Prostate gland (tissue), 2 donors: Measurements from ENCODE around the gene BABAM2. TPM values are rescaled to one million over a fixed set of nuclear protein-coding genes. Genes with fewer than 3 reads are reported as not detected.

Experiments
- DNase-seq: peaks from one replicate; pipeline ENCODE4 v3.0.0-alpha.2; 2019; ENCODE audit warnings: low spot score
- H3K27ac ChIP-seq, 2 donors: fragments of 200-600 bp; sonication (generic); 2 replicates each; pipeline ENCODE4 v1.5.1; 2017 to 2019
- H3K27me3 ChIP-seq: fragments of 200-600 bp; sonication (generic); replicated peaks from 2 replicates; pipeline ENCODE4 v1.5.1; 2019; ENCODE audit not compliant: insufficient read depth
- H3K36me3 ChIP-seq, 2 donors: fragments of 200-600 bp; sonication (generic); 1 replicate in 1 of 2; 2 replicates in 1 of 2; pipeline versions ENCODE4 v1.5.1 to v1.8.1; 2017 to 2019
- H3K4me1 ChIP-seq: fragments of 200-600 bp; sonication (generic); replicated peaks from 2 replicates; pipeline ENCODE4 v1.5.1; 2019
- H3K4me3 ChIP-seq, 2 donors: fragments of 200-600 bp; sonication (generic); 2 replicates each; pipeline ENCODE4 v1.5.1; 2017 to 2019
- H3K9me3 ChIP-seq: fragments of 200-600 bp; sonication (generic); 2 replicates; pipeline ENCODE4 v1.5.1; 2017
- POLR2A ChIP-seq: fragments of 450-650 bp; IDR thresholded peaks from one replicate; pipeline ENCODE4 v1.6.1; 2016; ENCODE audit warnings: antibody characterized with exemption, mild to moderate bottlenecking
- POLR2AphosphoS5 ChIP-seq: sonication (generic); formaldehyde crosslinking; IDR thresholded peaks from one replicate; pipeline ENCODE4 v1.6.1; 2017; ENCODE audit warnings: antibody characterized with exemption
- WGBS: methylation state at CpG from one replicate; pipeline ENCODE4 v1.1.5; 2018; 5-methylcytosine and 5-hydroxymethylcytosine counted together
- intact Hi-C: fragments of 100-400 bp; cut with DNase I; formaldehyde crosslinking; loops from one replicate; pipeline ENCODE4 v1.14.2; 2022
- total RNA-seq, 2 donors: library from RNA; depleted of rRNA; stranded (reverse); fragments of >200 nt; gene quantifications; one replicate each; pipeline ENCODE4 v1.1.0, GENCODE V29; 2016
- TF ChIP-seq, protein P1 (sequence below), 4 experiments: fragments of 200-600 bp in 2 of 4; fragments of 450-650 bp in 2 of 4; sonication (generic) in 2 of 4; IDR thresholded peaks; 1 replicate in 3 of 4; 2 replicates in 1 of 4; pipeline ENCODE4 v1.5.1; 2016 to 2019; ENCODE audit warnings: antibody characterized with exemption in 4 of 4, mild to moderate bottlenecking in 2 of 4, moderate library complexity in 2 of 4

BABAM2 gene
- total RNA-seq, 2 donors from 2014 or later = 35.8 to 37.3 TPM

DNA sequence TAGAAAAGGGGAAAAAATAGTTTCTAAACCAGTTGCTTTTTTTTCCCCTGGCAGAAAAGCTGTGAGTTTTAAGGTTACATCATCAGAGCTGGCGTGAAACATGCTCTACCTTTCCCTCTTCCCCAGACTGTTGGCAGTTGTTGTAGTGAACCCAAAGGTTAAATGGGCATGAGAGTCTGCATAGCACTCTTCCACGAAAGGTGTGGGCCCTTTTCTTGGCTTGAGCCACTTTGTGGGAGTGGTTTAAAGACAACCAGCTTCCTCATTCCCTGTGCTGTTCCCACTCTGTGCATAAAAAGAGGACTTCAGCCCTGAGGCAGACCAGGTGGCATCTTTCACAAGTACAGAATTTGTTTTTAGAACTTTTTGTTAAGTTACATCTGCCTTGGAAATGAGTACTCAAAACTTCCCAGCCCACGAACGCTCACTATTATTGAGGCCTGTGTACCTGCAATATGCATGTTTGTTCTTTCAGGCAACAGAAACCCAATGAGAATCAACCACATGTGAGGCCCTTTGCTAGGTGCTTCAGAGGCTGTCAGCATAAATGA lies 243.8 kb downstream of the BABAM2 start:
- no peak overlapping the region for H3K4me3 ChIP-seq
- H3K27me3 ChIP-seq = no peaks in the 10 kb centered on the region
- H3K9me3 ChIP-seq = no peaks in the 10 kb centered on the region
- TF ChIP-seq POLR2AphosphoS5 (peak; percentile 61), POLR2A (peak; percentile 11)
- TF ChIP-seq, protein P1, sequence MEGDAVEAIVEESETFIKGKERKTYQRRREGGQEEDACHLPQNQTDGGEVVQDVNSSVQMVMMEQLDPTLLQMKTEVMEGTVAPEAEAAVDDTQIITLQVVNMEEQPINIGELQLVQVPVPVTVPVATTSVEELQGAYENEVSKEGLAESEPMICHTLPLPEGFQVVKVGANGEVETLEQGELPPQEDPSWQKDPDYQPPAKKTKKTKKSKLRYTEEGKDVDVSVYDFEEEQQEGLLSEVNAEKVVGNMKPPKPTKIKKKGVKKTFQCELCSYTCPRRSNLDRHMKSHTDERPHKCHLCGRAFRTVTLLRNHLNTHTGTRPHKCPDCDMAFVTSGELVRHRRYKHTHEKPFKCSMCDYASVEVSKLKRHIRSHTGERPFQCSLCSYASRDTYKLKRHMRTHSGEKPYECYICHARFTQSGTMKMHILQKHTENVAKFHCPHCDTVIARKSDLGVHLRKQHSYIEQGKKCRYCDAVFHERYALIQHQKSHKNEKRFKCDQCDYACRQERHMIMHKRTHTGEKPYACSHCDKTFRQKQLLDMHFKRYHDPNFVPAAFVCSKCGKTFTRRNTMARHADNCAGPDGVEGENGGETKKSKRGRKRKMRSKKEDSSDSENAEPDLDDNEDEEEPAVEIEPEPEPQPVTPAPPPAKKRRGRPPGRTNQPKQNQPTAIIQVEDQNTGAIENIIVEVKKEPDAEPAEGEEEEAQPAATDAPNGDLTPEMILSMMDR (IDR thresholded peaks at IDR 0.05) = no peak
- intact Hi-C loops = loop anchor here (10.0 kb wide), 3 partner anchors 180 to 260 kb away; partner anchors contain the start of genes BABAM2, FOSL2 and RBKS
- WGBS = 14% methylated on average over 4 of the region's 4 CpGs
- peak; percentile 63 for DNase-seq
- H3K36me3 ChIP-seq = no peaks in the 10 kb centered on the region
- H3K27ac ChIP-seq = peak overlapping the region; percentile 52 to 54
- peaks cover 4% of the 10 kb centered on the region for H3K4me1 ChIP-seq

DNA sequence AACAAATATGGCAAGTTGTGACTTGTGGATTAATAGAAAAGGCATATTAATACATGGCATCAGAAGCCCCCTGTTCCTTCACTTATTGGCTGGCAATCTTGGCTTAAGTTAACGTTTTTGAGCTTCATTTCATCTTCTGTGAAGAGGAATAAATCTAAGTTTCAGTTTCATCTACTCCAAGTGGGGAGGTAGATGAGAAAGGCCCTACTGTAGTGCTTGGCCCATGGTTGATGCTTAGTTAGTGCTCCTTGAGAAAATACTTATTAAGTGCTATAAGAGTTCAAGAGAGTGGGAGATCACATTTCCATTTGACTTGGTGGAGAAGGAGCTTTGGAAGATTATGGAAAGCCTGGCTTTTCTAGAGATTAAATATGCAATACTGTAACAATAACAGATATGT lies 244.3 kb downstream of the BABAM2 start:
- Histone ChIP-seq H3K4me1 (peaks cover 4% of the 10 kb centered on the region), H3K36me3 (no peaks in the 10 kb centered on the region), H3K9me3 (no peaks in the 10 kb centered on the region), H3K4me3 (no peak overlapping the region), H3K27me3 (no peaks in the 10 kb centered on the region), H3K27ac (peak overlapping the region; percentile 52 to 54)
- DNase-seq = no peak
- WGBS = 12% methylated on average over 1 of the region's 1 CpG
- intact Hi-C loops = loop anchor here (10.0 kb wide), 3 partner anchors 180 to 260 kb away; partner anchors contain the start of genes BABAM2, FOSL2 and RBKS
- TF ChIP-seq POLR2AphosphoS5 (no peak), POLR2A (no peak)
- TF ChIP-seq, protein P1 (IDR thresholded peaks at IDR 0.05) = no peak

DNA sequence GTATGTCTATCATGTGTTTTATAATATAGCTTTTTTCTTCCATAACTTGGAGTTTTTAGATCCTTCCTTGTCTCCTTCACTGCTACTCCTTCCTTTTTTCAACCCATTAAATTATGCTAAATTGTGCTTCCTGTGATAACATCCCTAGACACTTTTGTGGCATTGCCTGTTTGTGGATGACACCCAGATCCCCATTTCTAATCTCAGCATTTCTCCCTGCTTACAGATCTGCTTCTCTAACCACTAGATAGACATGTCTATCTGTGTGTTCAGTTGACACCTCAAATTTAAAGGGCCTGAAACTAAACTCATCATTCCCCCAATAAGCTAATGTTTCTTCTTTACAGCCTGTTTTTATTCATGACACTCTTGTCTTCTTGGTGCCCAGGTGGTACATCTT lies 244.8 kb downstream of the BABAM2 start:
- H3K9me3 ChIP-seq = no peaks in the 10 kb centered on the region
- no peak overlapping the region for H3K4me3 ChIP-seq
- no peaks in the 10 kb centered on the region for H3K27me3 ChIP-seq
- no peaks in the 10 kb centered on the region for H3K36me3 ChIP-seq
- intact Hi-C loops = loop anchor here (10.0 kb wide), 3 partner anchors 181 to 259 kb away; partner anchors contain the start of genes BABAM2, FOSL2 and RBKS
- peaks cover 4% of the 10 kb centered on the region for H3K4me1 ChIP-seq
- TF ChIP-seq, protein P1 (IDR thresholded peaks at IDR 0.05) = no peak
- TF ChIP-seq POLR2AphosphoS5 (no peak), POLR2A (no peak)
- H3K27ac ChIP-seq = peak overlapping the region; percentile 52 to 54
- no peak for DNase-seq

DNA sequence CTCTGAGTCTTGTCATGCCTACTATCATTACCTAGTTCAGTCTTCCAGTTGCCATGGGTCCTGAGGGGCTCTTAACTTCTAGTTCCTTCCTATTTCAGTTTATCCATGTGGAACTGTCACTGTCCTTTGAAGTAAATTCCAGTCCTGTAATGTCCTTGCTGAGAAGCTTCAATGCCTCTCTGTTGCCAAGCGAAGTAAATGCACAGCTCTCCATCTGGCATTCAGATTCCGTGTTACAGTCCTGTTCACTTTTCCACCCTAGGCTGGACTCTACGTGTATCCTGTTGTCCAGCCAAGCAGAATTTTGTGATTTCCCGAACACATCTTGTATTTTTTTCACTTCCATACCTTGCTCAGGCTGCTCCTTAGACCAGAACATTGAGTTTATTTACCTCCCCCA lies 245.3 kb downstream of the BABAM2 start:
- H3K9me3 ChIP-seq = no peaks in the 10 kb centered on the region
- DNase-seq = no peak
- 75% methylated on average over 4 of the region's 4 CpGs for WGBS
- H3K4me3 ChIP-seq = no peak overlapping the region
- no peaks in the 10 kb centered on the region for H3K36me3 ChIP-seq
- TF ChIP-seq POLR2A (no peak), POLR2AphosphoS5 (no peak)
- TF ChIP-seq, protein P1 (IDR thresholded peaks at IDR 0.05) = no peak
- no peaks in the 10 kb centered on the region for H3K27me3 ChIP-seq
- peak overlapping the region in 1 of 2 donors; percentile 35 for H3K27ac ChIP-seq
- peaks cover 4% of the 10 kb centered on the region for H3K4me1 ChIP-seq
- intact Hi-C loops = loop anchor here (10.0 kb wide), 3 partner anchors 181 to 259 kb away; partner anchors contain the start of genes BABAM2, FOSL2 and RBKS

DNA sequence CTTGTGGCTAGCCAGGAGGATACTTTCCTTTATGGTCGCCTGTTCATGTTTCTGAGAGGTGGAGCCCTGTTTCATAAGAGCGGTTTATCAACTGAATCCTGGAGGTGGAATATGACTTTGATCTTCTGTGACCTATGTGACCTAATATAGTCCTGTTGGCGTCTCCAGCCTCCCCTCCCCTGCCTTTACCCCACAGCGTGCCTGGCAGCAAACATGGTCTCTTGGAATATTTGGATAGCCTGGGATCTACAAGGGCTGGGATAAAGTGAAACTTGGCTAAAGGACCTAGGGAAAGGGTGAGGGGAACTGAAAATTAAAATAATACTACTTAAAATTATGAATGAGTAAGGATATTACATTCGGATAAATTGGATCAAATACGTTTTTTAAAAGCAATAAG lies 246.0 kb downstream of the BABAM2 start:
- Histone ChIP-seq H3K4me3 (no peak overlapping the region), H3K36me3 (no peaks in the 10 kb centered on the region), H3K27me3 (no peaks in the 10 kb centered on the region), H3K4me1 (peaks cover 4% of the 10 kb centered on the region), H3K27ac (peak overlapping the region; percentile 15 to 35), H3K9me3 (no peaks in the 10 kb centered on the region)
- TF ChIP-seq POLR2AphosphoS5 (no peak), POLR2A (no peak)
- TF ChIP-seq, protein P1 (IDR thresholded peaks at IDR 0.05) = no peak
- 69% methylated on average over 6 of the region's 6 CpGs for WGBS
- intact Hi-C loops = loop anchor here (10.0 kb wide), 3 partner anchors 182 to 258 kb away; partner anchors contain the start of genes BABAM2, FOSL2 and RBKS
- DNase-seq = no peak
